GM19455 (cell line): ENCODE results near the gene NRL.

Experiments
- ATAC-seq: cut with Tn5 transposase; IDR thresholded peaks from one replicate; pipeline ENCODE4 v1.9.1; 2021; ENCODE audit not compliant: unreplicated experiment

NRL gene

GRCh38 chr14:24068711-24069410 lies 45.9 kb downstream of the NRL start:
- no peak for ATAC-seq

GRCh38 chr14:24067133-24068082 lies 47.3 kb downstream of the NRL start:
- ATAC-seq = no peak

- no peak for ATAC-seq
Observed at GRCh38 chr14:24066496-24067132, 48.1 kb downstream of the NRL start.

- ATAC-seq = no peak
Observed at GRCh38 chr14:24065408-24065807, 49.3 kb downstream of the NRL start.

- no peak for ATAC-seq
Observed at GRCh38 chr14:24064856-24065255, 49.9 kb downstream of the NRL start.

- no peak for ATAC-seq
Observed at GRCh38 chr14:24064091-24064795, 50.5 kb downstream of the NRL start.

GRCh38 chr14:24063263-24063836 lies 51.4 kb downstream of the NRL start:
- no peak for ATAC-seq

GRCh38 chr14:24062216-24062980 lies 52.4 kb downstream of the NRL start:
- ATAC-seq = no peak

- ATAC-seq = no peak
Observed at GRCh38 chr14:24060984-24061913, 53.5 kb downstream of the NRL start.

GRCh38 chr14:24060443-24060842 lies 54.3 kb downstream of the NRL start:
- no peak for ATAC-seq

- no peak for ATAC-seq
Observed at GRCh38 chr14:24059841-24060388, 54.8 kb downstream of the NRL start.

GRCh38 chr14:24058951-24059475 lies 55.7 kb downstream of the NRL start:
- ATAC-seq = no peak

- ATAC-seq = no peak
Observed at GRCh38 chr14:24058260-24058950, 56.3 kb downstream of the NRL start.

- no peak for ATAC-seq
Observed at GRCh38 chr14:24057867-24058259, 56.9 kb downstream of the NRL start.

GRCh38 chr14:24057271-24057670 lies 57.5 kb downstream of the NRL start:
- no peak for ATAC-seq

GRCh38 chr14:24056800-24057184 lies 58.0 kb downstream of the NRL start:
- ATAC-seq = no peak

- no peak for ATAC-seq
Observed at GRCh38 chr14:24055971-24056799, 58.6 kb downstream of the NRL start.
